Measurements from ENCODE around the gene SCG5. TPM values are rescaled to one million over a fixed set of nuclear protein-coding genes. Genes with fewer than 3 reads are reported as not detected.

Gene SCG5
- total and polyA plus RNA-seq, 10 of the 15 experiments (the other 5 are each of a cell fraction or from before 2014, with no cell fraction given): 0.13 to 0.62 (median 0.48) TPM

- WGBS (ENCODE audit: insufficient coverage, insufficient replicate concordance, low lambda C conversion rate, missing lambda C conversion rate): 35% methylated on average over 8 of the region's 8 CpGs
- ChIA-PET CTCF (interaction anchor here (1.3 kb wide), 1 partner anchor 42 kb away, joined by 6 read pairs; no protein-coding TSS in a partner anchor), POLR2A (no interaction called here), RAD21 (ENCODE audit: unreplicated experiment) (no interaction called here), SMC1A (ENCODE audit: uncharacterized antibody, unreplicated experiment) (interaction anchor here (1.3 kb wide), 1 partner anchor 9 kb away, joined by 3 read pairs; no protein-coding TSS in a partner anchor)
- no peak overlapping the region for H3K9ac ChIP-seq (ENCODE audit: control insufficient read depth, insufficient read depth, low read length)
- H3K79me2 ChIP-seq (ENCODE audit: control insufficient read depth, insufficient read depth, low read length): no peaks in the 10 kb centered on the region
- DNase-seq (ENCODE audit: low read depth, low spot score) (no peak), FAIRE-seq (no peak), ATAC-seq (no peak)
- intact Hi-C loops (cut with micrococcal nuclease; ENCODE audit: unreplicated experiment) (no loop called here), in situ Hi-C loops (cut with MboI) (no loop called here)
- H3K4me1 ChIP-seq (ENCODE audit: control insufficient read depth, insufficient read depth, low read length): no peaks in the 10 kb centered on the region
- TF ChIP-seq, protein P1, sequence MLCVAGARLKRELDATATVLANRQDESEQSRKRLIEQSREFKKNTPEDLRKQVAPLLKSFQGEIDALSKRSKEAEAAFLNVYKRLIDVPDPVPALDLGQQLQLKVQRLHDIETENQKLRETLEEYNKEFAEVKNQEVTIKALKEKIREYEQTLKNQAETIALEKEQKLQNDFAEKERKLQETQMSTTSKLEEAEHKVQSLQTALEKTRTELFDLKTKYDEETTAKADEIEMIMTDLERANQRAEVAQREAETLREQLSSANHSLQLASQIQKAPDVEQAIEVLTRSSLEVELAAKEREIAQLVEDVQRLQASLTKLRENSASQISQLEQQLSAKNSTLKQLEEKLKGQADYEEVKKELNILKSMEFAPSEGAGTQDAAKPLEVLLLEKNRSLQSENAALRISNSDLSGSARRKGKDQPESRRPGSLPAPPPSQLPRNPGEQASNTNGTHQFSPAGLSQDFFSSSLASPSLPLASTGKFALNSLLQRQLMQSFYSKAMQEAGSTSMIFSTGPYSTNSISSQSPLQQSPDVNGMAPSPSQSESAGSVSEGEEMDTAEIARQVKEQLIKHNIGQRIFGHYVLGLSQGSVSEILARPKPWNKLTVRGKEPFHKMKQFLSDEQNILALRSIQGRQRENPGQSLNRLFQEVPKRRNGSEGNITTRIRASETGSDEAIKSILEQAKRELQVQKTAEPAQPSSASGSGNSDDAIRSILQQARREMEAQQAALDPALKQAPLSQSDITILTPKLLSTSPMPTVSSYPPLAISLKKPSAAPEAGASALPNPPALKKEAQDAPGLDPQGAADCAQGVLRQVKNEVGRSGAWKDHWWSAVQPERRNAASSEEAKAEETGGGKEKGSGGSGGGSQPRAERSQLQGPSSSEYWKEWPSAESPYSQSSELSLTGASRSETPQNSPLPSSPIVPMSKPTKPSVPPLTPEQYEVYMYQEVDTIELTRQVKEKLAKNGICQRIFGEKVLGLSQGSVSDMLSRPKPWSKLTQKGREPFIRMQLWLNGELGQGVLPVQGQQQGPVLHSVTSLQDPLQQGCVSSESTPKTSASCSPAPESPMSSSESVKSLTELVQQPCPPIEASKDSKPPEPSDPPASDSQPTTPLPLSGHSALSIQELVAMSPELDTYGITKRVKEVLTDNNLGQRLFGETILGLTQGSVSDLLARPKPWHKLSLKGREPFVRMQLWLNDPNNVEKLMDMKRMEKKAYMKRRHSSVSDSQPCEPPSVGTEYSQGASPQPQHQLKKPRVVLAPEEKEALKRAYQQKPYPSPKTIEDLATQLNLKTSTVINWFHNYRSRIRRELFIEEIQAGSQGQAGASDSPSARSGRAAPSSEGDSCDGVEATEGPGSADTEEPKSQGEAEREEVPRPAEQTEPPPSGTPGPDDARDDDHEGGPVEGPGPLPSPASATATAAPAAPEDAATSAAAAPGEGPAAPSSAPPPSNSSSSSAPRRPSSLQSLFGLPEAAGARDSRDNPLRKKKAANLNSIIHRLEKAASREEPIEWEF (IDR thresholded peaks at IDR 0.05; ENCODE audit: insufficient replicate concordance, low read depth, low read length): no peak
- TF ChIP-seq RB1 (IDR thresholded peaks at IDR 0.05; ENCODE audit: borderline replicate concordance) (no peak), EZH2 (IDR thresholded peaks at IDR 0.05; ENCODE audit: borderline replicate concordance, control insufficient read depth, low read depth, low read length) (no peak), DPF2 (IDR thresholded peaks at IDR 0.05) (no peak), ETV6 (conservative IDR thresholded peaks at IDR 0.05 in 1 of 2, IDR thresholded peaks at IDR 0.05 in 1 of 2; ENCODE audit: borderline replicate concordance in 1 of 2, low read depth in 1 of 2) (no peak)
- no peaks in the 10 kb centered on the region for H3K9me3 ChIP-seq (replicated peaks; ENCODE audit: control insufficient read depth, insufficient read depth, low read length)
- H3K36me3 ChIP-seq (ENCODE audit: control insufficient read depth in 2 of 2, insufficient read depth in 2 of 2, low read length in 1 of 2): no peaks in the 10 kb centered on the region
- H3K4me2 ChIP-seq (ENCODE audit: control insufficient read depth, insufficient read depth): no peak overlapping the region
- H3K27me3 ChIP-seq (replicated peaks in 1 of 2; ENCODE audit: control insufficient read depth in 2 of 2, insufficient read depth in 2 of 2, low read length in 1 of 2): peaks cover 0 to 4% of the 10 kb centered on the region in 2 experiments; a peak in 1 of 4 replicates
- no peaks in the 10 kb centered on the region for H4K20me1 ChIP-seq (ENCODE audit: control insufficient read depth, insufficient read depth)
- no TSS peak for BruUV-seq (replicated peaks)
- no peak overlapping the region for H3K27ac ChIP-seq (ENCODE audit: control insufficient read depth, insufficient read depth)
- H2AFZ ChIP-seq (ENCODE audit: control insufficient read depth, low read depth, low read length): no peak overlapping the region
- H3K4me3 ChIP-seq: no peak overlapping the region
These were observed 63.0 kb downstream of the SCG5 start for GRCh38 chr15:32704395-32704981.
